Hepatocyte (in vitro differentiated cells): ENCODE measurements around the gene MAX. TPM values are rescaled to one million over a fixed set of nuclear protein-coding genes. Genes with fewer than 3 reads are reported as not detected.

ENCODE experiments used
- DNase-seq: peaks from one replicate; pipeline ENCODE4 v3.0.0-alpha.2; 2016; ENCODE audit warnings: low spot score
- H2AFZ ChIP-seq: fragments of 200-600 bp; sonication (generic); 2 replicates; pipeline ENCODE4 v1.6.0; 2016; ENCODE audit warnings: antibody characterized with exemption, mild to moderate bottlenecking
- H3K27ac ChIP-seq: fragments of 200-600 bp; sonication (generic); 2 replicates; pipeline ENCODE4 v1.5.1; 2016; ENCODE audit warnings: mild to moderate bottlenecking
- H3K27me3 ChIP-seq: fragments of 200-600 bp; sonication (generic); 2 replicates; pipeline ENCODE4 v1.6.1; 2016
- H3K36me3 ChIP-seq: fragments of 200-600 bp; sonication (generic); replicated peaks from 2 replicates; pipeline ENCODE4 v1.5.1; 2016; ENCODE audit warnings: low read depth; ENCODE audit not compliant: insufficient read depth
- H3K4me1 ChIP-seq: fragments of 200-600 bp; sonication (generic); 2 replicates; pipeline ENCODE4 v1.5.1; 2016; ENCODE audit warnings: mild to moderate bottlenecking, moderate library complexity; ENCODE audit not compliant: insufficient read depth
- H3K4me2 ChIP-seq: fragments of 200-600 bp; sonication (generic); 2 replicates; pipeline ENCODE4 v1.6.0; 2016
- H3K4me3 ChIP-seq: fragments of 200-600 bp; sonication (generic); 2 replicates; pipeline ENCODE4 v1.5.1; 2016; ENCODE audit warnings: mild to moderate bottlenecking
- H3K79me2 ChIP-seq: fragments of 200-600 bp; sonication (generic); 2 replicates; pipeline ENCODE4 v1.6.0; 2017; ENCODE audit warnings: mild to moderate bottlenecking
- H3K9me2 ChIP-seq: fragments of 200-600 bp; sonication (generic); replicated peaks from 2 replicates; pipeline ENCODE4 v1.6.0; 2017; ENCODE audit warnings: mild to moderate bottlenecking; ENCODE audit not compliant: insufficient read depth
- H3K9me3 ChIP-seq: fragments of 200-600 bp; sonication (generic); 2 replicates; pipeline ENCODE4 v1.5.1; 2016; ENCODE audit warnings: low read depth, mild to moderate bottlenecking
- H4K20me1 ChIP-seq: fragments of 200-600 bp; sonication (generic); 2 replicates; pipeline ENCODE4 v1.6.0; 2016; ENCODE audit warnings: mild to moderate bottlenecking; ENCODE audit not compliant: insufficient read depth, poor library complexity, severe bottlenecking
- CTCF ChIP-seq: fragments of 200-600 bp; sonication (generic); IDR thresholded peaks from 2 replicates; pipeline ENCODE4 v1.5.1; 2016; ENCODE audit warnings: antibody characterized with exemption, mild to moderate bottlenecking; ENCODE audit not compliant: poor library complexity
- EZH2 ChIP-seq: fragments of 200-600 bp; sonication (generic); IDR thresholded peaks from 2 replicates; pipeline ENCODE4 v1.6.1; 2016; ENCODE audit warnings: antibody characterized with exemption, mild to moderate bottlenecking, borderline replicate concordance
- EZH2phosphoT487 ChIP-seq: fragments of 200-600 bp; sonication (generic); IDR thresholded peaks from one replicate; pipeline ENCODE4 v1.6.1; 2018; ENCODE audit warnings: antibody characterized with exemption, mild to moderate bottlenecking, low read depth, moderate library complexity; ENCODE audit not compliant: unreplicated experiment, severe bottlenecking
- WGBS: methylation state at CpG from one replicate; pipeline ENCODE4 v1.1.6; 2016; ENCODE audit warnings: low lambda C conversion rate; ENCODE audit errors: missing lambda C conversion rate; 5-methylcytosine and 5-hydroxymethylcytosine counted together
- polyA plus RNA-seq: library from polyadenylated mRNA; unstranded; fragments of >200 nt; fragmentation: Nextera tagmentation; extraction: Ambion mirVana; gene quantifications from 2 replicates; pipeline ENCODE4 v1.2.1, GENCODE V29; 2016
- total RNA-seq: library from RNA; depleted of rRNA; stranded (reverse); fragments of >200 nt; gene quantifications from 2 replicates; pipeline ENCODE4 v1.2.3, GENCODE V29; 2014

MAX gene
- total and polyA plus RNA-seq, 2 experiments from 2014 or later, result 53.5 to 86.5 TPM

GRCh38 chr14:65109357-65109756 lies 7.0 kb upstream of the MAX start:
- no peaks in the 10 kb centered on the region for H3K79me2 ChIP-seq
- H4K20me1 ChIP-seq, result no peaks in the 10 kb centered on the region
- H3K4me1 ChIP-seq, result no peaks in the 10 kb centered on the region
- no peak overlapping the region for H2AFZ ChIP-seq
- H3K27ac ChIP-seq, result no peak overlapping the region
- no peak overlapping the region for H3K4me2 ChIP-seq
- no peaks in the 10 kb centered on the region for H3K36me3 ChIP-seq
- H3K9me2 ChIP-seq, result no peaks in the 10 kb centered on the region
- no peaks in the 10 kb centered on the region for H3K27me3 ChIP-seq
- no peak for DNase-seq
- no peaks in the 10 kb centered on the region for H3K9me3 ChIP-seq
- TF ChIP-seq CTCF, result no peak
- TF ChIP-seq EZH2phosphoT487, result no peak
- no peak for TF ChIP-seq EZH2
- WGBS, result 86% methylated on average over 4 of the region's 4 CpGs
- H3K4me3 ChIP-seq, result no peak overlapping the region

- H3K27me3 ChIP-seq, result no peaks in the 10 kb centered on the region
- H3K4me2 ChIP-seq, result no peak overlapping the region
- H3K27ac ChIP-seq, result no peak overlapping the region
- H3K9me3 ChIP-seq, result no peaks in the 10 kb centered on the region
- no peaks in the 10 kb centered on the region for H3K36me3 ChIP-seq
- no peak overlapping the region for H2AFZ ChIP-seq
- DNase-seq, result no peak
- H4K20me1 ChIP-seq, result no peaks in the 10 kb centered on the region
- no peaks in the 10 kb centered on the region for H3K9me2 ChIP-seq
- H3K79me2 ChIP-seq, result no peaks in the 10 kb centered on the region
- no peak overlapping the region for H3K4me3 ChIP-seq
- WGBS, result 92% methylated on average over 1 of the region's 1 CpG
- no peak for TF ChIP-seq EZH2phosphoT487
- TF ChIP-seq CTCF, result no peak
- TF ChIP-seq EZH2, result no peak
- no peaks in the 10 kb centered on the region for H3K4me1 ChIP-seq
Observed at GRCh38 chr14:65107200-65107599, 4.9 kb upstream of the MAX start.

GRCh38 chr14:65106736-65107135 lies 4.4 kb upstream of the MAX start:
- Histone ChIP-seq H4K20me1 (no peaks in the 10 kb centered on the region), H2AFZ (no peak overlapping the region), H3K9me2 (no peaks in the 10 kb centered on the region), H3K4me1 (no peaks in the 10 kb centered on the region), H3K27ac (no peak overlapping the region), H3K79me2 (peaks cover 1% of the 10 kb centered on the region), H3K36me3 (no peaks in the 10 kb centered on the region), H3K27me3 (no peaks in the 10 kb centered on the region), H3K4me3 (no peak overlapping the region), H3K4me2 (no peak overlapping the region), H3K9me3 (no peaks in the 10 kb centered on the region)
- 76% methylated on average over 1 of the region's 1 CpG for WGBS
- no peak for TF ChIP-seq CTCF
- TF ChIP-seq EZH2phosphoT487, result no peak
- TF ChIP-seq EZH2, result no peak
- DNase-seq, result no peak

- H3K27ac ChIP-seq, result no peak overlapping the region
- no peak for DNase-seq
- H4K20me1 ChIP-seq, result no peaks in the 10 kb centered on the region
- H3K4me1 ChIP-seq, result no peaks in the 10 kb centered on the region
- H3K4me2 ChIP-seq, result no peak overlapping the region
- H3K79me2 ChIP-seq, result peaks cover 5% of the 10 kb centered on the region
- WGBS, result 93% methylated on average over 4 of the region's 4 CpGs
- no peaks in the 10 kb centered on the region for H3K9me2 ChIP-seq
- no peaks in the 10 kb centered on the region for H3K9me3 ChIP-seq
- no peak overlapping the region for H2AFZ ChIP-seq
- no peaks in the 10 kb centered on the region for H3K27me3 ChIP-seq
- H3K36me3 ChIP-seq, result no peaks in the 10 kb centered on the region
- TF ChIP-seq CTCF (no peak), EZH2 (no peak), EZH2phosphoT487 (no peak)
- no peak overlapping the region for H3K4me3 ChIP-seq
Observed at GRCh38 chr14:65106316-65106715, 4.0 kb upstream of the MAX start.
